Measurements from ENCODE around the gene NOP58. TPM values are rescaled to one million over a fixed set of nuclear protein-coding genes. Genes with fewer than 3 reads are reported as not detected.

NOP58 gene
- total and polyA plus RNA-seq, 4 donors = 29.2 to 102 (median 45.8) TPM

DNA sequence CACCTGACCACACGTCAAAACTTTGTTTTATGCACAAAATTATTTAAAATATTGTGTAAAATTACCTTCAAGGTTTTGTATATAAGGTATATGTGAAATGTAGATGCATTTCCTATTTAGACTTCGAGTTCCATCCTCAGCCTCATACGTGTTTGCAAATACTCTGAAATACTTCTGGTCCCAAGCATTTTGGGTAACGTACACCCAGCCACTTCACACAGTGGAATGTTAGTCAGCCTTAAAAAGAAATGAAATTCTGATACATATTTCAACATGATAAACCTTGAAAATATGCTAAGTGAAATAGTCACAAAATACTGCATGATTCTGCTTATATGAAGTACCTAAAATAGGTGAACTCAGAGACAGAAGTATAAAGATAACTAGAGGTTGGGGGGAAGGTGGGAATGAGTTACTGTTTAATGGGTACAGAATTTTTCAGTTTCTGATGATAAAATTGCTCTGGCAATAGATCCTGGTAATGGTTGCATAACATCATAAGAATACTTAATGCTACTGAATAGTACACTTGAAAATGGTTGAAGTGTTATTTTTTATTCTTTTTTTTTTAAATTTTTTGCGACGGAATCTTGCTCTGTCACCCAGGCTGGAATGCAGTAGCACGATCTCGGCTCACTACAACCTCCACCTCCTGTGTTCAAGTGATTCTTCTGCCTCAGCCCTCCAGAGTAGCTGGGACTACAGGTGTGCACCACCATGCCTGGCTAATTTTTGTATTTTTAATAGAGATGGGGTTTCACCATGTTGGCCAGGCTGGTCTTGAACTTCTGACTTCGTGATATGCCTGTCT is 24.0 kb downstream of the NOP58 start:
- H3K4me3 ChIP-seq (ENCODE audit: low read length in 2 of 2) = no peak overlapping the region
- intact Hi-C loops (cut with DNase I) = loop anchor here (5.0 to 10.0 kb wide), 2 partner anchors 248 to 265 kb away; no protein-coding TSS in a partner anchor
- H3K9me3 ChIP-seq (ENCODE audit: control insufficient read depth, low read length) = no peaks in the 10 kb centered on the region
- peaks cover 5 to 6% of the 10 kb centered on the region in 2 donors for H3K36me3 ChIP-seq (ENCODE audit: control insufficient read depth in 1 of 2, insufficient read depth in 2 of 2, low read length in 1 of 2)
- no peaks in the 10 kb centered on the region for H3K4me1 ChIP-seq (ENCODE audit: control insufficient read depth in 1 of 2, insufficient read depth in 2 of 2, low read length in 2 of 2)
- no peak for DNase-seq
- no peaks in the 10 kb centered on the region for H3K27me3 ChIP-seq (ENCODE audit: control insufficient read depth in 1 of 2, insufficient read depth in 2 of 2, low read length in 1 of 2)
- ATAC-seq (ENCODE audit: low FRiP score) = no peak
- H3K27ac ChIP-seq (ENCODE audit: low read depth in 1 of 2, low read length in 2 of 2) = no peak overlapping the region
- WGBS, 2 donors = 81 to 87% methylated on average over 9 of the region's 9 CpGs

DNA sequence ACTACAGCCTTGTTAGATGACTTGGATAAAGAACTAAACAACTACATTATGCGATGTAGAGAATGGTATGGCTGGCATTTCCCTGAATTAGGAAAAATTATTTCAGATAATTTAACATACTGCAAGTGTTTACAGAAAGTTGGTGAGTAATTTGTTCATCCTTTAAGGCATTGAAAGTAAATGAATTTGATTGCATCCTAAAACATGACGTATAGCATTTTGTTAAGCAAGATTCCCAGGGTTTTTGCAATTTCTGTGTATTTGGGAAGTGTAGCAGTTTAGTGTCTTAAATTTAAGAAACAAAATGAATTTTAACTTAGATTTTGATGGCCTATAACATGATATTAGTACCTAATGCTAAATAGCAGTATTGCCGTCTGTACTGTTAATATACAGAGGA is 24.8 kb downstream of the NOP58 start:
- H3K4me3 ChIP-seq (ENCODE audit: low read length in 2 of 2) = no peak overlapping the region
- DNase-seq (no peak), ATAC-seq (ENCODE audit: low FRiP score) (no peak)
- 81 to 91% methylated on average over 3 of the region's 3 CpGs for WGBS, 2 donors
- H3K36me3 ChIP-seq (ENCODE audit: control insufficient read depth in 1 of 2, insufficient read depth in 2 of 2, low read length in 1 of 2) = peaks cover 5 to 6% of the 10 kb centered on the region in 2 donors
- H3K4me1 ChIP-seq (ENCODE audit: control insufficient read depth in 1 of 2, insufficient read depth in 2 of 2, low read length in 2 of 2) = no peaks in the 10 kb centered on the region
- H3K27ac ChIP-seq (ENCODE audit: low read depth in 1 of 2, low read length in 2 of 2) = no peak overlapping the region
- no peaks in the 10 kb centered on the region for H3K27me3 ChIP-seq (ENCODE audit: control insufficient read depth in 1 of 2, insufficient read depth in 2 of 2, low read length in 1 of 2)
- H3K9me3 ChIP-seq (ENCODE audit: control insufficient read depth, low read length) = no peaks in the 10 kb centered on the region
- intact Hi-C loops (cut with DNase I) = loop anchor here (5.0 to 10.0 kb wide), 2 partner anchors 247 to 264 kb away; no protein-coding TSS in a partner anchor

GRCh38 chr2:202290970-202291369 is 25.4 kb downstream of the NOP58 start:
- WGBS, 2 donors = 47 to 58% methylated on average over 1 of the region's 1 CpG
- H3K36me3 ChIP-seq (ENCODE audit: control insufficient read depth in 1 of 2, insufficient read depth in 2 of 2, low read length in 1 of 2) = peaks cover 4 to 6% of the 10 kb centered on the region in 2 donors
- ATAC-seq (ENCODE audit: low FRiP score) = no peak
- H3K4me1 ChIP-seq (ENCODE audit: control insufficient read depth in 1 of 2, insufficient read depth in 2 of 2, low read length in 2 of 2) = no peaks in the 10 kb centered on the region
- no peaks in the 10 kb centered on the region for H3K9me3 ChIP-seq (ENCODE audit: control insufficient read depth, low read length)
- intact Hi-C loops (cut with DNase I) = loop anchor here (5.0 to 10.0 kb wide), 2 partner anchors 246 to 264 kb away; no protein-coding TSS in a partner anchor
- no peaks in the 10 kb centered on the region for H3K27me3 ChIP-seq (ENCODE audit: control insufficient read depth in 1 of 2, insufficient read depth in 2 of 2, low read length in 1 of 2)
- no peak overlapping the region for H3K4me3 ChIP-seq (ENCODE audit: low read length in 2 of 2)
- no peak for DNase-seq
- no peak overlapping the region for H3K27ac ChIP-seq (ENCODE audit: low read depth in 1 of 2, low read length in 2 of 2)

- Histone ChIP-seq H3K36me3 (ENCODE audit: control insufficient read depth in 1 of 2, insufficient read depth in 2 of 2, low read length in 1 of 2) (peaks cover 2 to 6% of the 10 kb centered on the region in 2 donors), H3K4me1 (ENCODE audit: control insufficient read depth in 1 of 2, insufficient read depth in 2 of 2, low read length in 2 of 2) (no peaks in the 10 kb centered on the region), H3K9me3 (ENCODE audit: control insufficient read depth, low read length) (no peaks in the 10 kb centered on the region), H3K4me3 (ENCODE audit: low read length in 2 of 2) (no peak overlapping the region), H3K27me3 (ENCODE audit: control insufficient read depth in 1 of 2, insufficient read depth in 2 of 2, low read length in 1 of 2) (no peaks in the 10 kb centered on the region), H3K27ac (ENCODE audit: low read depth in 1 of 2, low read length in 2 of 2) (no peak overlapping the region)
- intact Hi-C loops (cut with DNase I) = loop anchor here in 1 of 2 donors (10.0 kb wide), 1 partner anchor 255 kb away; no protein-coding TSS in a partner anchor
- no peak for ATAC-seq (ENCODE audit: low FRiP score)
- no peak for DNase-seq
- 75 to 85% methylated on average over 1 of the region's 1 CpG for WGBS, 2 donors
Observed at GRCh38 chr2:202299712-202300111, 34.1 kb downstream of the NOP58 start.

- Histone ChIP-seq H3K36me3 (ENCODE audit: control insufficient read depth in 1 of 2, insufficient read depth in 2 of 2, low read length in 1 of 2) (peaks cover 2 to 6% of the 10 kb centered on the region in 2 donors), H3K4me1 (ENCODE audit: control insufficient read depth in 1 of 2, insufficient read depth in 2 of 2, low read length in 2 of 2) (no peaks in the 10 kb centered on the region), H3K27ac (ENCODE audit: low read depth in 1 of 2, low read length in 2 of 2) (no peak overlapping the region), H3K27me3 (ENCODE audit: control insufficient read depth in 1 of 2, insufficient read depth in 2 of 2, low read length in 1 of 2) (no peaks in the 10 kb centered on the region), H3K9me3 (ENCODE audit: control insufficient read depth, low read length) (no peaks in the 10 kb centered on the region), H3K4me3 (ENCODE audit: low read length in 2 of 2) (no peak overlapping the region)
- 90 to 94% methylated on average over 3 of the region's 3 CpGs for WGBS, 2 donors
- DNase-seq = no peak
- intact Hi-C loops (cut with DNase I) = no loop called here
- ATAC-seq (ENCODE audit: low FRiP score) = no peak
Observed at GRCh38 chr2:202306034-202306433, 40.5 kb downstream of the NOP58 start.

GRCh38 chr2:202307690-202308089 is 42.1 kb downstream of the NOP58 start:
- no peaks in the 10 kb centered on the region for H3K4me1 ChIP-seq (ENCODE audit: control insufficient read depth in 1 of 2, insufficient read depth in 2 of 2, low read length in 2 of 2)
- WGBS, 2 donors = 63 to 67% methylated on average over 3 of the region's 3 CpGs
- intact Hi-C loops (cut with DNase I) = no loop called here
- H3K27ac ChIP-seq (ENCODE audit: low read depth in 1 of 2, low read length in 2 of 2) = no peak overlapping the region
- H3K27me3 ChIP-seq (ENCODE audit: control insufficient read depth in 1 of 2, insufficient read depth in 2 of 2, low read length in 1 of 2) = no peaks in the 10 kb centered on the region
- peaks cover 0 to 5% of the 10 kb centered on the region in 2 donors for H3K36me3 ChIP-seq (ENCODE audit: control insufficient read depth in 1 of 2, insufficient read depth in 2 of 2, low read length in 1 of 2)
- H3K4me3 ChIP-seq (ENCODE audit: low read length in 2 of 2) = no peak overlapping the region
- ATAC-seq (ENCODE audit: low FRiP score) = no peak
- H3K9me3 ChIP-seq (ENCODE audit: control insufficient read depth, low read length) = no peaks in the 10 kb centered on the region
- DNase-seq = no peak

DNA sequence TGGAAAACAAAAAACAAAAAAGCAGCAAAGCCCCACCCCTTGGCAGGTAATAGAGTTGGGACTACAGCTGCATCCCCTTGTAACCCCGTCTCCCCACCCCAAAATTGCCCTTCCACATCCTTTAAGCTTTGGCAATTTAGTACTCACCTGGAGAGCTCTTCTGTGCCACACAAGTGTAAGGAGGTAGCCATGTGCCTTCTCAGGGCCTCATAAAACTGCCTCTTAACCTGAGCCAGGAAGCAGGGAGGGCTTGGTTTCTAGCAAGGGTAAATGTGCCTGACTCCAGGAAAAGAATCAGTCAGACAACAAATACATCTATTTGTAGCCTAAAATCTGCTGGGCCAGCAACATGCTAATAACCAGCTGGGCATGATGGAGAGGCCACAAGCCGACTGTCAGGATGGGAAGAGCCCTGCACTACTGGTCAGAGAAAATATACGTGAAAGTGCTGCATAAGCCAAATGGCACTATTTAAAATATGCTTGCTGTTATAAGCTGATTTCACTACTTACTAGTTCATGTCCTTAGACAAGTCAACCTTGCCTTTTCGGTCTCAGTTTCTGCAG is 46.3 kb downstream of the NOP58 start:
- 79 to 91% methylated on average over 4 of the region's 4 CpGs for WGBS, 2 donors
- Histone ChIP-seq H3K36me3 (ENCODE audit: control insufficient read depth in 1 of 2, insufficient read depth in 2 of 2, low read length in 1 of 2) (peaks cover 0 to 2% of the 10 kb centered on the region in 2 donors), H3K27me3 (ENCODE audit: control insufficient read depth in 1 of 2, insufficient read depth in 2 of 2, low read length in 1 of 2) (no peaks in the 10 kb centered on the region)

DNA sequence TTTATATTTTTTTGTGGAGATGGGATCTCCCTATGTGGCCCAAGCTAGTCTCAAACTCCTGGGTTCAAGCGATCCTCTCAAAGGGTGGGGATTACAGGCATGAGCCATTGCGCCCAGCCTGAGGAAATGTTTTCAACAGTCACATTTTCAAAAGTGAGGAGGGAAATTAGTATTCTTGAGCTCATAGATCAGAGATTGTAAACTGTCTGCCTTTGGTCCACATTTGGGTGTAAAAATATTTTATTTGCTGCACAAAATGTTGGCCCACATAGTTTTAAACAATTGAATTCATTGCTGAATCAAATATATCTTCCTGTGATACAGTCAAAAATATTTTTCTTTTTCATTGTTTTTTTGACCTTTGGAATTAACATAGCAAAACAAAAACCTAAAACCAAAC is 48.6 kb downstream of the NOP58 start:
- ATAC-seq (ENCODE audit: low FRiP score) (no peak), DNase-seq (no peak)
- Histone ChIP-seq H3K4me3 (ENCODE audit: low read length in 2 of 2) (no peak overlapping the region), H3K9me3 (ENCODE audit: control insufficient read depth, low read length) (no peaks in the 10 kb centered on the region), H3K27me3 (ENCODE audit: control insufficient read depth in 1 of 2, insufficient read depth in 2 of 2, low read length in 1 of 2) (no peaks in the 10 kb centered on the region), H3K27ac (ENCODE audit: low read depth in 1 of 2, low read length in 2 of 2) (no peak overlapping the region), H3K4me1 (ENCODE audit: control insufficient read depth in 1 of 2, insufficient read depth in 2 of 2, low read length in 2 of 2) (no peaks in the 10 kb centered on the region), H3K36me3 (ENCODE audit: control insufficient read depth in 1 of 2, insufficient read depth in 2 of 2, low read length in 1 of 2) (peaks cover 0 to 2% of the 10 kb centered on the region in 2 donors)
- intact Hi-C loops (cut with DNase I) = no loop called here
- 96 to 98% methylated on average over 2 of the region's 2 CpGs for WGBS, 2 donors

More for the DNA sequence above, 46.3 kb downstream of the NOP58 start:
- no peaks in the 10 kb centered on the region for H3K4me1 ChIP-seq (ENCODE audit: control insufficient read depth in 1 of 2, insufficient read depth in 2 of 2, low read length in 2 of 2)
- H3K27ac ChIP-seq (ENCODE audit: low read depth in 1 of 2, low read length in 2 of 2) = no peak overlapping the region
- intact Hi-C loops (cut with DNase I) = no loop called here
- H3K4me3 ChIP-seq (ENCODE audit: low read length in 2 of 2) = no peak overlapping the region
- no peak for ATAC-seq (ENCODE audit: low FRiP score)
- DNase-seq = no peak
- H3K9me3 ChIP-seq (ENCODE audit: control insufficient read depth, low read length) = no peaks in the 10 kb centered on the region

Data from aorta (tissue), 5 donors.